Upper lobe of right lung (tissue), 1 donor: ENCODE results near the gene SGCA. TPM values are rescaled to one million over a fixed set of nuclear protein-coding genes. Genes with fewer than 3 reads are reported as not detected.

Experiments
- ATAC-seq: fragments of 200-7000 bp; cut with Tn5 transposase; one replicate; pipeline ENCODE4 v1.9.1; 2020; ENCODE audit warnings: mild to moderate bottlenecking, moderate library complexity
- DNase-seq: peaks from one replicate; pipeline ENCODE4 v3.0.0-alpha.2; 2020
- H3K27ac ChIP-seq: fragments of 200-600 bp; one replicate; pipeline ENCODE4 v1.8.0; 2022
- H3K27me3 ChIP-seq: fragments of 200-600 bp; one replicate; pipeline ENCODE4 v1.8.0; 2022; ENCODE audit warnings: mild to moderate bottlenecking
- H3K36me3 ChIP-seq: fragments of 200-600 bp; one replicate; pipeline ENCODE4 v1.8.0; 2022
- H3K4me1 ChIP-seq: fragments of 200-600 bp; one replicate; pipeline ENCODE4 v1.8.0; 2022
- H3K4me3 ChIP-seq: fragments of 200-600 bp; one replicate; pipeline ENCODE4 v1.8.0; 2022; ENCODE audit warnings: mild to moderate bottlenecking
- H3K9me3 ChIP-seq: fragments of 200-600 bp; one replicate; pipeline ENCODE4 v1.8.0; 2022
- intact Hi-C: fragments of 100-400 bp; cut with DNase I; formaldehyde crosslinking; loops from one replicate; pipeline ENCODE4 v1.11.0; 2022
- total RNA-seq: library from RNA; stranded (reverse); fragmentation: NEBNext Ultra II Directional; extraction: Animal tissue kit (Norgen Biotek cat#: 25700); gene quantifications from one replicate; pipeline ENCODE4 v1.2.1, GENCODE V29; 2021
- TF ChIP-seq, protein P1 (sequence below): fragments of 200-600 bp; IDR thresholded peaks from one replicate; pipeline ENCODE4 v1.8.0; 2022; ENCODE audit warnings: antibody characterized with exemption
- donor health status: DM: no; HTN: yes; CAD: no; lungs with severe emphysema.

Gene SGCA
- total RNA-seq, 1 donor from 2014 or later: 27.8 TPM

DNA sequence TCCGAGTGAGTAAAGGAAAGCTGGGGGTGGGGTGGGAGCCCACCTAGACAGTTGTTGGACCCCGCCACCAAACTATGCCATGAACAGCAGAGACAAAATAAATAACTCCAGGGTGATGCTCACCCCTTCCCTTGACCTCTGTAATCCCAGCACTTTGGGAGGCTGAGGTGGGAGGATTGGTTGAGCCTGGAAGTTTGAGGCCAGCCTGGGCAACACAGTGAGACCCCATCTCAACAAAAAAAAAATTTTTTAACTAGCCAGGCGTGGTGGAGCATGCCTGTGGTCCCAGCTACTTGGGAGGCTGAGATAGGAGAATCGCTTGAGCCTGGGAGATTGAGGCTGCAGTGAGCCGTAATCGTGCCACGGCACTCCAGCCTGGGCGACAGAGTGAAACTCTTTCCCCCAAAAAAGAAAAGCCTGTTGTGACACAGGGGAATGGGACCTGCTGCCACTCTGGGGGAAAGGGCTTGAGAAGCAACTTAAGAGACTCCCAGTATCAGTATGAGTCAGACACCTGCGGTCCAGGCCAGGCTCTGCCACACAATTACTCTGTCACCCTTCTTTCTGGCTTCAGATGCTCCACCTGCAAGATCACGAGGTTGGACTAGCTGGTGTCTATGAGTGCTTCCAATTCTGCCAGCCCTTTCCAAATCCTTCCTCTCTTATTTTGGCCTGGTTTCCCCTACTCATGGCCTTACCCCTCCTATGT lies 5.0 kb downstream of the SGCA start:
- intact Hi-C loops: no loop called here
- H3K27ac ChIP-seq: no peak overlapping the region
- H3K4me1 ChIP-seq: no peaks in the 10 kb centered on the region
- DNase-seq (no peak), ATAC-seq (no peak)
- no peaks in the 10 kb centered on the region for H3K9me3 ChIP-seq
- TF ChIP-seq, protein P1, sequence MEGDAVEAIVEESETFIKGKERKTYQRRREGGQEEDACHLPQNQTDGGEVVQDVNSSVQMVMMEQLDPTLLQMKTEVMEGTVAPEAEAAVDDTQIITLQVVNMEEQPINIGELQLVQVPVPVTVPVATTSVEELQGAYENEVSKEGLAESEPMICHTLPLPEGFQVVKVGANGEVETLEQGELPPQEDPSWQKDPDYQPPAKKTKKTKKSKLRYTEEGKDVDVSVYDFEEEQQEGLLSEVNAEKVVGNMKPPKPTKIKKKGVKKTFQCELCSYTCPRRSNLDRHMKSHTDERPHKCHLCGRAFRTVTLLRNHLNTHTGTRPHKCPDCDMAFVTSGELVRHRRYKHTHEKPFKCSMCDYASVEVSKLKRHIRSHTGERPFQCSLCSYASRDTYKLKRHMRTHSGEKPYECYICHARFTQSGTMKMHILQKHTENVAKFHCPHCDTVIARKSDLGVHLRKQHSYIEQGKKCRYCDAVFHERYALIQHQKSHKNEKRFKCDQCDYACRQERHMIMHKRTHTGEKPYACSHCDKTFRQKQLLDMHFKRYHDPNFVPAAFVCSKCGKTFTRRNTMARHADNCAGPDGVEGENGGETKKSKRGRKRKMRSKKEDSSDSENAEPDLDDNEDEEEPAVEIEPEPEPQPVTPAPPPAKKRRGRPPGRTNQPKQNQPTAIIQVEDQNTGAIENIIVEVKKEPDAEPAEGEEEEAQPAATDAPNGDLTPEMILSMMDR: no peak
- H3K4me3 ChIP-seq: no peak overlapping the region
- no peaks in the 10 kb centered on the region for H3K27me3 ChIP-seq
- no peaks in the 10 kb centered on the region for H3K36me3 ChIP-seq

DNA sequence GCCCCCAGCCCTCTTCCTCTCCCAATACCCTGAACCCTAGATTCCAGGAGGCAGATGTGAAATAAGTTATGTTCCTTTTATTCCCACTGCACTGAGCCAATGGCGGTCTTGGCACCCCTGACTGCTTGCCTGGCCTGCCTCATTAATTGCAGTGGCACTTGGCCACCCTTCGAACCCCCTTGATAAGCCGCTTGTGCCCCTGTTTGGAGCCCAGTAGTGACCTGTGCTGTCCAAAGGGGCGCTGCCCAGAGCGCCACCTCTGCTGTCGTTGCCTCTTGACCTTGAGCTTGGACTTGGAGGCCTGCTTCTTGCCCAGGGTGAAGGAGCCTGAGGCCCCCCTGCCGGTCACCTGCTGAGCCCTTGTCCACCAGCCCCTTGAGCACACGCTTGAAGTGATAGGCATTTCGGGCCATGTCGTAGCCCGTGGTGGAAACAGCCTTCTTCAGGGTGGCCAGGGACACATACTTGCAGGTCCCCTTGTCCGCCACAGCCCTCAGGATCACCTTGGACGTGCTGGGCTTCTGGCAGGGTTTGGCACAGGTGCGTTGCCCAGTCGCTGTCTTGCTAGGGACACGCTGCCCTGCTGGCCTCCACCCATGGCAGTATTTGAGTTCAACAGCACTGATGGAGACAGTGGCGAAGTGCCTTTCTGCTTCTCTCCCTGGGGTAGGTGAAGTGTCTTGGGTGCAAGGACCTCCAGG lies 5.7 kb downstream of the SGCA start:
- intact Hi-C loops: no loop called here

DNA sequence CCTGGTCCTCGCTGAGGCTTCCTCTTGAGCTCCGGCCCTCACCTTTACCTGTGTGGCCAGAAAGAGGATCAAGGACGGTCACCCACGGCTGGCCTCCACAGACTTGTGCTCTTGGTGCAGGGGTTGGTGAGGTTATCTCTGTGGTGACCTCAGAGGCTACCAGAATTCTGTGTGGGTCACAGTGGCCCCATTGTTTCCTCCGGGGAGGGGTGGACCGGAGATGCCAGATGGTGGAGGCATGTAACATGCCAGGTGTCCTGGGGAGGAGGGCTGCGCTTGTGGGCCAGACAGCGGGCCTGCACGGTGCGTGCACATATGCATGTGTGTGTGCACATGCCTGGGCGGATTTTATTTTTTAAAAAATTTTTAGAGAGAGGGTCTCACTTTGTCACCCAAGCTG lies 6.3 kb downstream of the SGCA start:
- Histone ChIP-seq H3K9me3 (no peaks in the 10 kb centered on the region), H3K4me3 (no peak overlapping the region), H3K36me3 (no peaks in the 10 kb centered on the region), H3K27me3 (no peaks in the 10 kb centered on the region), H3K27ac (no peak overlapping the region), H3K4me1 (peaks cover 1% of the 10 kb centered on the region)
- DNase-seq: no peak
- TF ChIP-seq, protein P1: no peak
- ATAC-seq: no peak
- intact Hi-C loops: no loop called here

More for the DNA sequence above, 5.7 kb downstream of the SGCA start:
- Histone ChIP-seq H3K27ac (no peak overlapping the region), H3K4me3 (no peak overlapping the region), H3K36me3 (no peaks in the 10 kb centered on the region), H3K4me1 (no peaks in the 10 kb centered on the region), H3K9me3 (no peaks in the 10 kb centered on the region), H3K27me3 (no peaks in the 10 kb centered on the region)
- TF ChIP-seq, protein P1: no peak
- ATAC-seq (no peak), DNase-seq (no peak)

DNA sequence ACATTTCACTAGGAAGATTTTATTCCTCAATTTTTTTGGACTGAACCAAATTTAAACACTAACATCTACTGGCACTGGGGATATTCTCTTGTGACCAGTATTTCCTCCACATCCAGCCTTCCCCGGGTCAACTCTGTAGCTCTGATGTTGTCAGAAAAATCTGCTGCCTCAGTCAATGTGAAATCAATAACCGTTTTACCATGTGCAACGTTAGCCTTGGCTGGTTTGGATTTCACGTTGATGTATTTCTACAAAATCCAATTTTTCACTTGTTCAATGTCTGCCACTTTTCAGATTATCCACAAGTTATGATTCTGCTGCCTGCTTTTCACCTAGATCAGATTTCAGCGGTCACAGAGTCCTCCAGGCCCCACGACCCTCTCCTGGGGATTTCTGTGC lies 7.1 kb downstream of the SGCA start:
- TF ChIP-seq, protein P1: no peak
- ATAC-seq (no peak), DNase-seq (no peak)
- peak overlapping the region; percentile 24 for H3K27ac ChIP-seq
- H3K9me3 ChIP-seq: no peaks in the 10 kb centered on the region
- H3K4me3 ChIP-seq: no peak overlapping the region
- no peaks in the 10 kb centered on the region for H3K36me3 ChIP-seq
- peaks cover 9% of the 10 kb centered on the region for H3K4me1 ChIP-seq
- intact Hi-C loops: no loop called here
- H3K27me3 ChIP-seq: no peaks in the 10 kb centered on the region

DNA sequence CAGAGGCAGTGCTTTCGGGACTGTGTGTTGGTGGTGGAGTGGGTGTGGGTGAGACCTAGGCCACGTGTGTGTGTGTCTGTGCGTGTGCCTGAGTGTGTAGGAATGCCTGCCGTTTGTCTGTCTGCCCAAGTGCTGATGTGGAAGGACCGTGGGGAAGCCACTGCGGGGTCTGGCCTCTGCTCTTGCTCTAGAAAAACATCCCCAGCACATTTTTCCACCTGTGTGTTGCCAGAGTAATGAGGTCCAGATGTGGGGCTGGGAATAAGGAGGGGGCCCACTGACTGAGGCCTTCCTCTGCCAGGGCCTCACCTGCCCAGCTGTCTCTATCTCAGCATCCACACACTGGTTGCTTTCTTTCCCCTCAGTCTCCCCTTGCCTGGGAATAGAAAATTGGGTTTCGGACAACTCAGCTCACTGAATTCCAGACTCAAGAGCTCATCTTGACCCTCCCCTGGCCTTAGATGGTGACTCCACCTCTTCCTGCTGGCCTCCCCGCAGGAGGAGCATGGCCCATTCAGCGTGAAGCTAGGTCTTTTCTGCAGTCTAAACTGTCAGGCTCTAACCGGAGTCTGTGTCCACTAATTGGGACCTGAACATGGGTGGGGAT lies 7.6 kb downstream of the SGCA start:
- ATAC-seq (no peak), DNase-seq (no peak)
- TF ChIP-seq, protein P1: no peak
- no peaks in the 10 kb centered on the region for H3K27me3 ChIP-seq
- intact Hi-C loops: no loop called here
- H3K4me3 ChIP-seq: no peak overlapping the region
- no peaks in the 10 kb centered on the region for H3K36me3 ChIP-seq
- H3K27ac ChIP-seq: peak overlapping the region; percentile 24
- no peaks in the 10 kb centered on the region for H3K9me3 ChIP-seq
- H3K4me1 ChIP-seq: peaks cover 14% of the 10 kb centered on the region
